Upper lobe of right lung (tissue), 1 donor: ENCODE data around the gene CASKIN2. TPM values are rescaled to one million over a fixed set of nuclear protein-coding genes. Genes with fewer than 3 reads are reported as not detected.

Source experiments
- ATAC-seq: fragments of 200-7000 bp; cut with Tn5 transposase; one replicate; pipeline ENCODE4 v1.9.1; 2020; ENCODE audit warnings: mild to moderate bottlenecking, moderate library complexity
- DNase-seq: peaks from one replicate; pipeline ENCODE4 v3.0.0-alpha.2; 2020
- H3K27ac ChIP-seq: fragments of 200-600 bp; one replicate; pipeline ENCODE4 v1.8.0; 2022
- H3K27me3 ChIP-seq: fragments of 200-600 bp; one replicate; pipeline ENCODE4 v1.8.0; 2022; ENCODE audit warnings: mild to moderate bottlenecking
- H3K36me3 ChIP-seq: fragments of 200-600 bp; one replicate; pipeline ENCODE4 v1.8.0; 2022
- H3K4me1 ChIP-seq: fragments of 200-600 bp; one replicate; pipeline ENCODE4 v1.8.0; 2022
- H3K4me3 ChIP-seq: fragments of 200-600 bp; one replicate; pipeline ENCODE4 v1.8.0; 2022; ENCODE audit warnings: mild to moderate bottlenecking
- H3K9me3 ChIP-seq: fragments of 200-600 bp; one replicate; pipeline ENCODE4 v1.8.0; 2022
- CTCF ChIP-seq: fragments of 200-600 bp; IDR thresholded peaks from one replicate; pipeline ENCODE4 v1.8.0; 2022; ENCODE audit warnings: antibody characterized with exemption
- intact Hi-C: fragments of 100-400 bp; cut with DNase I; formaldehyde crosslinking; loops from one replicate; pipeline ENCODE4 v1.11.0; 2022
- microRNA-seq: library from miRNA; unstranded; fragments of <30 nt; microRNA quantifications from one replicate; pipeline ENCODE4 v1.2.0, GENCODE V29; 2020; ENCODE audit warnings: borderline microRNAs expressed
- total RNA-seq: library from RNA; stranded (reverse); fragmentation: NEBNext Ultra II Directional; extraction: Animal tissue kit (Norgen Biotek cat#: 25700); gene quantifications from one replicate; pipeline ENCODE4 v1.2.1, GENCODE V29; 2021
- donor health status: DM: no; HTN: yes; CAD: no; lungs with severe emphysema.

CASKIN2 gene
- total RNA-seq, 1 donor from 2014 or later, result 101 TPM

DNA sequence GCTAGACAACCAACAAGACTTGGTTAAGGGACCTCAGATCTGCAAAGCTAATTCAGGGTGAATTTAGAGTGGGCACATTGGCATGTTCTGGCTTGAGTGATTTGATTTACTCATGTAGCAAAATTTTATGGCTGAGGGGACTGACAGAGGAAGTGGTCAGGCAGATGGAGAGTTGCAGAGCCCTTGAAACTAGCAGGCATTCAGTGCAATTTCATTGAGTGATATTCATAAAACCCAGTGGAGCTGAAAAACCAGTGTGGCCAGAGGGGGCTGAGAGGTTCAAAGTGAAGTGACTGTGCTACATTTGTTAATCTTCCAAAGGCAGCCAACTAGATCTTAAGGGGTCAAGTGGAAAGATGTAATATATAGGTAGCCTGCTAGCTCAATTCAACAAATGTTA, 61.1 kb downstream of the CASKIN2 start:
- peaks cover 16% of the 10 kb centered on the region for H3K4me1 ChIP-seq
- DNase-seq (no peak), ATAC-seq (no peak)
- H3K27ac ChIP-seq, result no peak overlapping the region
- TF ChIP-seq CTCF, result no peak
- H3K4me3 ChIP-seq, result no peak overlapping the region
- intact Hi-C loops, result no loop called here
- H3K27me3 ChIP-seq, result no peaks in the 10 kb centered on the region
- no peaks in the 10 kb centered on the region for H3K9me3 ChIP-seq
- H3K36me3 ChIP-seq, result no peaks in the 10 kb centered on the region

DNA sequence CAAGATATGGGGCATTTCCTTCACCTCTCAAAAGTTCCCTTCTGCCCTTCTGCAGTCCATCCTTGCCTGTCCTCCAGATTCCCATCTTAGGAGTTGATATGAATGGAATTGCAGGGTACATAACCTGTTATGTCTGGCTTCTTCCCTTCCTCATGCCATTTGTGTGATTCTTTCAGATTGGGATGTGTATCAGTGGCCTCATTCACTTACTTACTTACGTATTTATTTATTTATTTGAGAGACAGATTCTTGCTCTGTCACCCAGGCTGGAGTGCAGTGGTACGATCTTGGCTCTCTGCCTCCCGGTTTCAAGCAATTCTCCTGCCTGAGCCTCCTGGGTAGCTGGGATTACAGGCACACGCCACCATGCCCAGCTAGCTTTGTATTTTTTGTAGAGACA, 65.1 kb downstream of the CASKIN2 start:
- Histone ChIP-seq H3K27me3 (no peaks in the 10 kb centered on the region), H3K4me3 (no peak overlapping the region), H3K4me1 (no peaks in the 10 kb centered on the region), H3K36me3 (no peaks in the 10 kb centered on the region), H3K27ac (no peak overlapping the region), H3K9me3 (no peaks in the 10 kb centered on the region)
- DNase-seq, result no peak
- no peak for ATAC-seq
- intact Hi-C loops, result no loop called here
- no peak for TF ChIP-seq CTCF

Small RNA genes within 50 kb of the gene (microRNA-seq; reads per million reads assigned to microRNA genes)
- gene MIR6785, result not detected

Other genes with a start within 250 kb of the CASKIN2 start
- gene MIF4GD, start 244.3 kb downstream of the CASKIN2 start, total RNA-seq, result 25.7 TPM
- 29.4 TPM for gene SLC25A19, start 226.1 kb downstream of the CASKIN2 start, total RNA-seq
- gene GRB2, start 109.9 kb downstream of the CASKIN2 start, total RNA-seq, result 139 TPM
- gene TMEM94, start 58.9 kb downstream of the CASKIN2 start, total RNA-seq, result 79.1 TPM
- gene TSEN54, start 991 bp upstream of the CASKIN2 start, total RNA-seq, result 21.6 TPM
- 133 TPM for gene LLGL2, start 10.2 kb upstream of the CASKIN2 start, total RNA-seq
- 193 TPM for gene MYO15B, start 72.3 kb upstream of the CASKIN2 start, total RNA-seq
- 0.84 TPM for gene SMIM5, start 117.9 kb upstream of the CASKIN2 start, total RNA-seq
- 43.1 TPM for gene RECQL5, start 151.6 kb upstream of the CASKIN2 start, total RNA-seq
- gene SAP30BP, start 151.8 kb upstream of the CASKIN2 start, total RNA-seq, result 71.4 TPM
- 82.2 TPM for gene ITGB4, start 205.9 kb upstream of the CASKIN2 start, total RNA-seq
- gene GALK1, start 249.7 kb upstream of the CASKIN2 start, total RNA-seq, result 31.6 TPM